Activated CD8-positive, alpha-beta T cell treated with anti-CD3 and anti-CD28 coated beads for 36 hours (primary cell): ENCODE measurements around the gene PTPRG. TPM values are rescaled to one million over a fixed set of nuclear protein-coding genes. Genes with fewer than 3 reads are reported as not detected.

Experiments used
- ATAC-seq: fragments of 200-7000 bp; cut with Tn5 transposase; one replicate; pipeline ENCODE4 v1.10.0; 2021; ENCODE audit warnings: mild to moderate bottlenecking, moderate library complexity
- CTCF ChIA-PET: fragments of 350-600 bp; sonication (Branson Sonifier 250); formaldehyde crosslinking; loops from one replicate; lab custom pipeline; 2021; ENCODE audit warnings: antibody characterized with exemption; lab: Charles Lee
- POLR2A ChIA-PET: fragments of 350-600 bp; sonication (Branson Sonifier 250); formaldehyde crosslinking; loops from one replicate; lab custom pipeline; 2021; ENCODE audit warnings: antibody characterized with exemption; lab: Charles Lee
- DNase-seq: peaks from one replicate; pipeline ENCODE4 v3.0.0-alpha.2; 2020
- H3K27ac Mint-ChIP-seq: one replicate; pipeline ENCODE4 v1.8.0; 2021; ENCODE audit warnings: mild to moderate bottlenecking, mixed read lengths
- H3K27me3 Mint-ChIP-seq: one replicate; pipeline ENCODE4 v1.8.0; 2021; ENCODE audit warnings: mixed read lengths
- H3K36me3 Mint-ChIP-seq: one replicate; pipeline ENCODE4 v1.8.0; 2021; ENCODE audit warnings: low read depth, mixed read lengths
- H3K4me1 Mint-ChIP-seq: one replicate; pipeline ENCODE4 v1.8.0; 2021; ENCODE audit warnings: low read depth, mixed read lengths
- H3K4me3 Mint-ChIP-seq: one replicate; pipeline ENCODE4 v1.8.0; 2021; ENCODE audit warnings: mild to moderate bottlenecking, moderate library complexity, mixed read lengths
- H3K9me3 Mint-ChIP-seq: one replicate; pipeline ENCODE4 v1.8.0; 2021; ENCODE audit warnings: mixed read lengths
- intact Hi-C: fragments of 100-400 bp; cut with micrococcal nuclease; formaldehyde crosslinking; loops from one replicate; pipeline ENCODE4 v1.10.0; 2022
- total RNA-seq, 2 experiments: library from RNA; stranded (reverse); gene quantifications; one replicate each; pipeline ENCODE4 v1.2.3, GENCODE V29; 2021
- TF ChIP-seq, protein P1 (sequence below): fragments of 200-600 bp; IDR thresholded peaks from one replicate; pipeline ENCODE4 v1.8.0; 2022; ENCODE audit warnings: antibody characterized with exemption, mild to moderate bottlenecking

PTPRG gene
- total RNA-seq, 2 experiments from 2014 or later, result not detected

- H3K27ac Mint-ChIP-seq, result no peak overlapping the region
- no peak for DNase-seq
- no peak overlapping the region for H3K4me3 Mint-ChIP-seq
- no peaks in the 10 kb centered on the region for H3K36me3 Mint-ChIP-seq
- ChIA-PET POLR2A (no interaction called here), CTCF (no interaction called here)
- peaks cover 3% of the 10 kb centered on the region for H3K27me3 Mint-ChIP-seq
- no peak for ATAC-seq
- TF ChIP-seq, protein P1, sequence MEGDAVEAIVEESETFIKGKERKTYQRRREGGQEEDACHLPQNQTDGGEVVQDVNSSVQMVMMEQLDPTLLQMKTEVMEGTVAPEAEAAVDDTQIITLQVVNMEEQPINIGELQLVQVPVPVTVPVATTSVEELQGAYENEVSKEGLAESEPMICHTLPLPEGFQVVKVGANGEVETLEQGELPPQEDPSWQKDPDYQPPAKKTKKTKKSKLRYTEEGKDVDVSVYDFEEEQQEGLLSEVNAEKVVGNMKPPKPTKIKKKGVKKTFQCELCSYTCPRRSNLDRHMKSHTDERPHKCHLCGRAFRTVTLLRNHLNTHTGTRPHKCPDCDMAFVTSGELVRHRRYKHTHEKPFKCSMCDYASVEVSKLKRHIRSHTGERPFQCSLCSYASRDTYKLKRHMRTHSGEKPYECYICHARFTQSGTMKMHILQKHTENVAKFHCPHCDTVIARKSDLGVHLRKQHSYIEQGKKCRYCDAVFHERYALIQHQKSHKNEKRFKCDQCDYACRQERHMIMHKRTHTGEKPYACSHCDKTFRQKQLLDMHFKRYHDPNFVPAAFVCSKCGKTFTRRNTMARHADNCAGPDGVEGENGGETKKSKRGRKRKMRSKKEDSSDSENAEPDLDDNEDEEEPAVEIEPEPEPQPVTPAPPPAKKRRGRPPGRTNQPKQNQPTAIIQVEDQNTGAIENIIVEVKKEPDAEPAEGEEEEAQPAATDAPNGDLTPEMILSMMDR, result no peak
- H3K4me1 Mint-ChIP-seq, result no peaks in the 10 kb centered on the region
- intact Hi-C loops, result no loop called here
- H3K9me3 Mint-ChIP-seq, result no peaks in the 10 kb centered on the region
Observed at GRCh38 chr3:62260655-62261054, 699.3 kb downstream of the PTPRG start.

GRCh38 chr3:62261121-62261520 is 699.8 kb downstream of the PTPRG start:
- intact Hi-C loops, result no loop called here
- DNase-seq, result no peak
- TF ChIP-seq, protein P1, result no peak
- Mint-ChIP-seq H3K9me3 (no peaks in the 10 kb centered on the region), H3K27me3 (peaks cover 2% of the 10 kb centered on the region), H3K36me3 (no peaks in the 10 kb centered on the region), H3K4me1 (no peaks in the 10 kb centered on the region), H3K4me3 (no peak overlapping the region), H3K27ac (no peak overlapping the region)
- no peak for ATAC-seq
- POLR2A ChIA-PET, result no interaction called here
- CTCF ChIA-PET, result no interaction called here

DNA sequence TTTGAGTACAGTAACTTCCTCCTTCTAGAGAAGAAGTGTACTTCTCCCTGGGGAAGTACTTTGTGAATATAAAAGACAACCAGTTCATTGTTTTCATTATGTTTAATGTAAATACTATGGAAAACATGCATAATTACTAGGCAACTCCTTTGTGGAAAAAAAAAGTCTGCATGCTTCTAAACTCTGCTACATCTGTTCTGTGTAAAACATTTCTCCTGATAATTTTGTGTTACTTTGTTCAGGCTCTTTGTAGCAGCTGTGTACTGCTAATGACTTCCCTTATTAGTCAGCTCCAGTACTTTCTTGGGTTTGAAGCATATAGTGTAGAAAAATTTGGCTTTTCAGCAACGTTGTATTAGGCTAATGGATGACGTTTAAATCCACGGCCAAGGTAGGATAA is 700.4 kb downstream of the PTPRG start:
- Mint-ChIP-seq H3K27ac (no peak overlapping the region), H3K9me3 (no peaks in the 10 kb centered on the region), H3K4me3 (no peak overlapping the region), H3K27me3 (peaks cover 2% of the 10 kb centered on the region), H3K4me1 (no peaks in the 10 kb centered on the region), H3K36me3 (no peaks in the 10 kb centered on the region)
- ChIA-PET CTCF (no interaction called here), POLR2A (no interaction called here)
- TF ChIP-seq, protein P1, result no peak
- DNase-seq (no peak), ATAC-seq (no peak)
- intact Hi-C loops, result no loop called here

DNA sequence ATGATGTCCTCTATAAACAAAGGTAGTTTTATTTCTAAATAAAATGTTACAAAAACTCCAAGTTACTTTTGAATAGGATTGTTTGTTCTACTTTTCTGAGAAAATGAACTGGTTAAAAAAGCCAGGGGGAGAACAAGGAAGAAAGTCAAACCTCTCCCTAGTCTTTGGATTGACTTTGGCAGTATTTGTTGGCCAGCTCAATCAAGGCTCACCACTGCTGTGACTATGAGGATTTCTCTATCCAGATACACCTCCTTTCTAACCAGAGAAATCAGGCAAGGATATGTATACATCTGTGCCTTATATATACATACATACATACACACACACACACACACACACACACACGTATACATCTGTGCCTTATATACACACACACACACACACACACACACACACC is 704.2 kb downstream of the PTPRG start:
- Mint-ChIP-seq H3K9me3 (no peaks in the 10 kb centered on the region), H3K27ac (no peak overlapping the region), H3K4me1 (no peaks in the 10 kb centered on the region), H3K36me3 (no peaks in the 10 kb centered on the region), H3K4me3 (no peak overlapping the region), H3K27me3 (peaks cover 7% of the 10 kb centered on the region)
- no peak for DNase-seq
- ChIA-PET CTCF (no interaction called here), POLR2A (no interaction called here)
- no peak for ATAC-seq
- TF ChIP-seq, protein P1, result no peak
- intact Hi-C loops, result no loop called here

DNA sequence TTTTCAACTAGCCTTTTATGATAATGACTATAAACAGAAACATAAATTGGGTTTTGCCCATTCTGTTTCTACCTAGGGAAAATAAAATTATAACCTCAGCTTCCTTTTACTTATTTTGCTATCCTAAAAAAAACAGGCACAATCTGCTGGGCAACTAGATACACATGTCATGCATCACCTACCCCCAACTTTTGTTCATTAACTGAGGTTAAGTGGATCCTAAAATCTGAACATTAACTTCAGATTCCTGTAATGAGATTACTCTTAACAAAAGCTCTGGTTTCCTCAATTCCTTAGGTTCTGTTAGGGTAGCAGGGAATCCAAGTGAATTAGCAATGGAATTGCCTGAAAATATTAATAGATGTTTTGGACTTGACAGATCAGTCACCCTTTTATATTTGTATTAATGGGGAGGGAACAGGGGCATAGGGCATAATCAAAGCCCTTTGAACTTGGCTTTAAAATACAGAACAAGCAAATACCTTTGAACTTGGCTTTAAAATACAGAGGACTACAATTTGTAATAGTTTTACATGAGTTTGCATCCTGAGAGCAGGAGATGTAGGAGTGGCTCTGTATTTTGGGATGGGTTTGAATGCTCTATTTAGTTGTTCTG is 705.4 kb downstream of the PTPRG start:
- Mint-ChIP-seq H3K27me3 (peaks cover 7% of the 10 kb centered on the region), H3K27ac (no peak overlapping the region), H3K9me3 (no peaks in the 10 kb centered on the region), H3K36me3 (no peaks in the 10 kb centered on the region), H3K4me1 (no peaks in the 10 kb centered on the region), H3K4me3 (no peak overlapping the region)
- TF ChIP-seq, protein P1, result no peak
- intact Hi-C loops, result no loop called here
- DNase-seq (no peak), ATAC-seq (no peak)
- ChIA-PET POLR2A (no interaction called here), CTCF (no interaction called here)
